Naive thymus-derived CD4-positive, alpha-beta T cell (primary cell): Measurements from ENCODE around the gene MPRIP. TPM values are rescaled to one million over a fixed set of nuclear protein-coding genes. Genes with fewer than 3 reads are reported as not detected.

ENCODE experiments used
- ATAC-seq: fragments of 150-1000 bp; cut with Tn5 transposase; 2 replicates; pipeline ENCODE4 v1.10.0; 2021; ENCODE audit warnings: mild to moderate bottlenecking, moderate library complexity
- CTCF ChIA-PET: fragments of 350-600 bp; sonication (Branson Sonifier 250); formaldehyde crosslinking; loops from one replicate; lab custom pipeline; 2021; ENCODE audit warnings: antibody characterized with exemption; lab: Charles Lee
- POLR2A ChIA-PET: fragments of 350-600 bp; sonication (Branson Sonifier 250); formaldehyde crosslinking; loops from one replicate; lab custom pipeline; 2021; ENCODE audit warnings: antibody characterized with exemption, inconsistent platforms; lab: Charles Lee
- DNase-seq, 9 donors: peaks; one replicate each; pipeline versions ENCODE4 v3.0.0 to v3.0.0-alpha.2; 2020 to 2022; ENCODE audit warnings: mixed read lengths in 1 of 9
- H3K27ac ChIP-seq: one replicate; pipeline ENCODE4 v1.7.0; 2013; ENCODE audit warnings: mild to moderate bottlenecking, low read depth, low read length, moderate library complexity
- H3K27me3 ChIP-seq, 2 donors: one replicate each; pipeline ENCODE4 v1.7.0; 2013; ENCODE audit warnings: low read length in 2 of 2, mild to moderate bottlenecking in 2 of 2, moderate library complexity in 2 of 2; ENCODE audit not compliant: control insufficient read depth in 2 of 2, insufficient read depth in 2 of 2
- H3K36me3 ChIP-seq, 3 experiments: 1 replicate in 2 of 3; 2 replicates in 1 of 3; pipeline ENCODE4 v1.7.0; 2013; ENCODE audit warnings: low read length in 3 of 3, mild to moderate bottlenecking in 3 of 3, moderate library complexity in 1 of 3; ENCODE audit not compliant: insufficient read depth in 3 of 3, control insufficient read depth in 2 of 3
- H3K4me1 ChIP-seq, 2 donors: one replicate each; pipeline ENCODE4 v1.7.0; 2013; ENCODE audit warnings: low read length in 2 of 2, mild to moderate bottlenecking in 2 of 2, moderate library complexity in 1 of 2; ENCODE audit not compliant: control insufficient read depth in 2 of 2, insufficient read depth in 2 of 2
- H3K4me3 ChIP-seq: 2 replicates; pipeline ENCODE4 v1.7.0; 2013; ENCODE audit warnings: mild to moderate bottlenecking, low read length
- H3K9me3 ChIP-seq, 3 experiments: 1 replicate in 2 of 3; 2 replicates in 1 of 3; pipeline ENCODE4 v1.7.0; 2013; ENCODE audit warnings: low read length in 3 of 3; ENCODE audit not compliant: control insufficient read depth in 2 of 3
- H3K27ac Mint-ChIP-seq, 9 donors: one replicate each; pipeline ENCODE4 v1.8.0; 2020 to 2022; ENCODE audit warnings: mixed read lengths in 9 of 9, mild to moderate bottlenecking in 8 of 9, moderate library complexity in 5 of 9, inconsistent platforms in 2 of 9
- H3K27me3 Mint-ChIP-seq, 5 donors: one replicate each; pipeline ENCODE4 v1.8.0; 2021 to 2022; ENCODE audit warnings: mixed read lengths in 5 of 5, mild to moderate bottlenecking in 1 of 5
- H3K36me3 Mint-ChIP-seq, 5 donors: one replicate each; pipeline ENCODE4 v1.8.0; 2020 to 2022; ENCODE audit warnings: mixed read lengths in 5 of 5, mild to moderate bottlenecking in 3 of 5, inconsistent platforms in 1 of 5
- H3K4me1 Mint-ChIP-seq, 7 donors: one replicate each; pipeline ENCODE4 v1.8.0; 2020 to 2022; ENCODE audit warnings: mixed read lengths in 7 of 7, mild to moderate bottlenecking in 3 of 7, inconsistent platforms in 1 of 7
- H3K4me3 Mint-ChIP-seq, 10 donors: one replicate each; pipeline ENCODE4 v1.8.0; 2020 to 2022; ENCODE audit warnings: mild to moderate bottlenecking in 10 of 10, mixed read lengths in 10 of 10, moderate library complexity in 6 of 10, inconsistent platforms in 2 of 10
- H3K9me3 Mint-ChIP-seq, 11 donors: one replicate each; pipeline ENCODE4 v1.8.0; 2020 to 2022; ENCODE audit warnings: mixed read lengths in 11 of 11, mild to moderate bottlenecking in 4 of 11, inconsistent platforms in 1 of 11, moderate library complexity in 1 of 11
- intact Hi-C, 2 donors: fragments of 100-400 bp; cut with micrococcal nuclease; formaldehyde crosslinking; loops; one replicate each; pipeline ENCODE4 v1.15.1; 2023
- polyA plus RNA-seq, 2 donors: library from polyadenylated mRNA; unstranded; fragments of 300-500 nt; fragmentation: Illumina TruSeq; gene quantifications; one replicate each; pipeline ENCODE4 v1.2.3, GENCODE V29; 2021
- total RNA-seq, 6 experiments: library from RNA in 5 of 6; stranded (reverse) in 5 of 6; gene quantifications; 1 replicate in 5 of 6; 2 replicates in 1 of 6; pipeline ENCODE4 v1.2.3 and lab custom pipeline; 2021 to 2026

The MPRIP gene
- total and polyA plus RNA-seq, 7 experiments from 2014 or later, result 18.6 to 259 (median 196) TPM

DNA sequence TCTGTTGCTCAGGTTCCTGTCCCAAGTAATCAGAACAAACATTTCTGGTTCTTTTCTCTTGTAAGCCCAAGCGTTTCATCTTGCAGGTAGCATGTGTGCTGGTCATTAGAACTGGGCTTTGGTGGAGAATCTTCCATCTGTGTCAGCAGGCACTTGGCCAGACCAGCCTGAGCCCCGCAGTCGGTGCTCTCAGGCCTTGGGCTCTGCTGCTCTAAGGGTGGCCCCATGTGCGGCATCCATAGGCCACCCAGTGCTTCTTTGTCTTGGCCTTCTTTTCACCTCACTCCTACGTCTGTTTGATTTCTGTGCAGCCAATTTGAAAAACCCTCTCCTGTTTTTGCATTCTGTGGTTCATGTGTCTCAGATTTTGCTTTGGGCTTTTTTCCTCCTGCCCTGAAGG lies 112.3 kb downstream of the MPRIP start:
- intact Hi-C loops, result loop anchor here in 1 of 2 donors (10.0 kb wide), 1 partner anchor 50 kb away; the partner anchor contains the start of gene PLD6

GRCh38 chr17:17154981-17155380 lies 112.7 kb downstream of the MPRIP start:
- peaks cover 32 to 46% (median 42%) of the 10 kb centered on the region in 7 donors for H3K4me1 Mint-ChIP-seq
- Histone ChIP-seq H3K9me3 (no peaks in the 10 kb centered on the region), H3K27ac (peak overlapping the region; percentile 46), H3K4me1 (peaks cover 13 to 40% of the 10 kb centered on the region in 2 donors), H3K27me3 (no peaks in the 10 kb centered on the region), H3K36me3 (peaks cover 4 to 83% (median 12%) of the 10 kb centered on the region in 3 experiments), H3K4me3 (no peak overlapping the region)
- ATAC-seq (peak; percentile 33), DNase-seq (no peak)
- POLR2A ChIA-PET, result interaction anchor here (1.0 to 1.4 kb wide), 2 partner anchors 23 to 27 kb away, joined by 3 to 4 read pairs; no protein-coding TSS in a partner anchor
- H3K9me3 Mint-ChIP-seq, result no peaks in the 10 kb centered on the region
- H3K27ac Mint-ChIP-seq, result peak overlapping the region; percentile 56 to 95 (median 85)
- CTCF ChIA-PET, result interaction anchor here (0.5 to 1.2 kb wide), 4 partner anchors 25 to 158 kb away, joined by 3 to 4 read pairs (median 3); no protein-coding TSS in a partner anchor
- intact Hi-C loops, result loop anchor here (1.0 to 10.0 kb wide), 5 partner anchors 21 to 158 kb away; partner anchors contain the start of genes FLCN (in 1 of the 2) and PLD6 (in 1 of the 2)
- H3K4me3 Mint-ChIP-seq, result peak overlapping the region in 9 of 10 donors; percentile 10 to 72 (median 53)
- peaks cover 16 to 56% (median 25%) of the 10 kb centered on the region in 5 donors for H3K36me3 Mint-ChIP-seq
- H3K27me3 Mint-ChIP-seq, result no peaks in the 10 kb centered on the region

More for the DNA sequence above, 112.3 kb downstream of the MPRIP start:
- peak overlapping the region; percentile 52 for H3K27ac ChIP-seq
- H3K27me3 Mint-ChIP-seq, result no peaks in the 10 kb centered on the region
- ATAC-seq, result no peak
- H3K9me3 Mint-ChIP-seq, result no peaks in the 10 kb centered on the region
- H3K4me3 ChIP-seq, result no peak overlapping the region
- H3K4me3 Mint-ChIP-seq, result peak overlapping the region in 9 of 10 donors; percentile 10 to 72 (median 53)
- DNase-seq, result no peak
- H3K36me3 ChIP-seq, result peaks cover 4 to 79% (median 15%) of the 10 kb centered on the region in 3 experiments
- peak overlapping the region; percentile 56 to 95 (median 85) for H3K27ac Mint-ChIP-seq
- no peaks in the 10 kb centered on the region for H3K9me3 ChIP-seq
- peaks cover 32 to 49% (median 42%) of the 10 kb centered on the region in 7 donors for H3K4me1 Mint-ChIP-seq
- H3K36me3 Mint-ChIP-seq, result peaks cover 14 to 57% (median 26%) of the 10 kb centered on the region in 5 donors
- peaks cover 13 to 40% of the 10 kb centered on the region in 2 donors for H3K4me1 ChIP-seq
- ChIA-PET POLR2A (interaction anchor here (1.4 kb wide), 2 partner anchors 28 kb away, joined by 4 read pairs; no protein-coding TSS in a partner anchor), CTCF (no interaction called here)
- H3K27me3 ChIP-seq, result no peaks in the 10 kb centered on the region

DNA sequence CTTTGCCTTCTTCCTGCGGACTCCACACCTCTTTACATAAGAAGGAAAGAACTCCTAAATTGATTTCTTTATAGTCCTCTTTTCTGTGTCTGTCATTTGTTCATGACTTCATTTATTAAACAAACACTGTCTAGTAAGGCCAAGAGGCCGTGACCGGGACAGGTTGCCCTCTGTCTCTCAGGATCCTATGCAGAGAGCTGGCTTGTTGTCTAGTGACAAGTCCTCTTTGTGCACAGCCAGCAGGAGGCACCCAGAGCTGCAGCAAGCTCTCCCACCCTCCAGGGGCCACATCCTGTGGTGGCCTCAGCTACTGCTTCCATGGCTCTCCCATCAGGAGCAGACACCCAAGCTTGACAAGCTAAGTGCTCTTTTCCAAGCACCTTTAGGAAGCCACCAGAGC lies 113.3 kb downstream of the MPRIP start:
- ChIA-PET CTCF (interaction anchor here (0.5 to 1.2 kb wide), 7 partner anchors 24 to 161 kb away, joined by 3 to 4 read pairs (median 3); no protein-coding TSS in a partner anchor), POLR2A (interaction anchor here (1.0 to 1.4 kb wide), 2 partner anchors 22 to 27 kb away, joined by 3 to 4 read pairs; no protein-coding TSS in a partner anchor)
- Mint-ChIP-seq H3K9me3 (no peaks in the 10 kb centered on the region), H3K36me3 (peaks cover 16 to 50% (median 21%) of the 10 kb centered on the region in 5 donors), H3K4me1 (peaks cover 31 to 45% (median 40%) of the 10 kb centered on the region in 7 donors), H3K27ac (peak overlapping the region; percentile 25 to 87 (median 75)), H3K4me3 (peak overlapping the region in 7 of 10 donors; percentile 17 to 65 (median 42)), H3K27me3 (no peaks in the 10 kb centered on the region)
- DNase-seq (peak in 3 of 9 donors; percentile 22 to 45 (median 38)), ATAC-seq (no peak)
- Histone ChIP-seq H3K9me3 (no peaks in the 10 kb centered on the region), H3K36me3 (peaks cover 4 to 88% (median 9%) of the 10 kb centered on the region in 3 experiments), H3K27me3 (no peaks in the 10 kb centered on the region), H3K4me1 (peaks cover 13 to 40% of the 10 kb centered on the region in 2 donors), H3K27ac (no peak overlapping the region), H3K4me3 (no peak overlapping the region)
- intact Hi-C loops, result loop anchor here (1.0 to 10.0 kb wide), 5 partner anchors 21 to 158 kb away; partner anchors contain the start of genes FLCN (in 1 of the 2) and PLD6 (in 1 of the 2)

DNA sequence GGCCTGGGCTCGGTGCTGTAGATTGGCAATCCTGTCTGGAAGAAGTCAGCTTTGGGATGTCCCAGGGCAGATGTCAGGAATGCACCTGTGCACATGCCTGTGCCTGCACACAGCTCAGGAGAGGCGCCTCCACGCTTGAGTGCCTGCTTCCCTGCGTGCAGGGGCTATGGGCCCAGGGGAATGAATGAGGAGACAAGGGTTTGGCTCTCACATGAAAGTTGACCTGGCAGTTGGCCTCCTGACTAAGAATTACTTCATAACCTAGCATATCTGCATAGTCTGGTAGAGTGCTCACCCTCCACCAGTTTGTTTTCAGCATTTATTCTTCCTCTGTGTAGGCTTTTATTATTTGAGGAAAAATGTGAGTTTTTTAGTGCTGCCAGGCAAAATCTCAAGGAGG lies 113.8 kb downstream of the MPRIP start:
- ATAC-seq (no peak), DNase-seq (no peak)
- Histone ChIP-seq H3K9me3 (no peaks in the 10 kb centered on the region), H3K27me3 (no peaks in the 10 kb centered on the region), H3K4me3 (no peak overlapping the region), H3K4me1 (peaks cover 13 to 40% of the 10 kb centered on the region in 2 donors), H3K27ac (no peak overlapping the region), H3K36me3 (peaks cover 5 to 89% (median 14%) of the 10 kb centered on the region in 3 experiments)
- CTCF ChIA-PET, result interaction anchor here (0.7 to 1.2 kb wide), 6 partner anchors 24 to 160 kb away, joined by 3 read pairs; no protein-coding TSS in a partner anchor
- Mint-ChIP-seq H3K4me3 (no peak overlapping the region), H3K27ac (no peak overlapping the region), H3K9me3 (no peaks in the 10 kb centered on the region), H3K36me3 (peaks cover 18 to 50% (median 21%) of the 10 kb centered on the region in 5 donors), H3K4me1 (peaks cover 31 to 45% (median 39%) of the 10 kb centered on the region in 7 donors), H3K27me3 (no peaks in the 10 kb centered on the region)
- POLR2A ChIA-PET, result interaction anchor here (1.0 to 1.4 kb wide), 2 partner anchors 22 to 26 kb away, joined by 3 to 4 read pairs; no protein-coding TSS in a partner anchor
- intact Hi-C loops, result loop anchor here in 1 of 2 donors (10.0 kb wide), 1 partner anchor 49 kb away; the partner anchor contains the start of gene PLD6

DNA sequence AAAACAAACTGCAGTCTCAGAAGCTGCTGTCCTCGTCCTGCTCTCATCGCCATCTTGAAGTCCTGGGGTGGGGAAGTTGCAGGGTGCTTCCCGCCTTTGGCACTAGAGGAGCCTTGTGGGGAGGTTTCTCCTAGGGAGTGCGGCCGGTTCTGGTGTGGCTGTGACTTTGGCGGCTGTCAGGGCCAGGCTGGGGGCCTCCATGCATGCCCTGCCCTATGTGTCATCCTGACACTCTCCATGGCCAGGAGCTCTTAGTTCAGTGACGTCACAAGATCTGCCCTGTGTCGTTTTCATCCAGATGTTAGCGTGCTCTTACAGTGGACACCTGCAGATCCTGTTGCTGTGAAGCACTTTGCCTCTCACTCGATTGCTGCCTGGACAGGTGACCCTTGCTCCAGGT lies 114.3 kb downstream of the MPRIP start:
- Histone ChIP-seq H3K4me3 (no peak overlapping the region), H3K27me3 (no peaks in the 10 kb centered on the region), H3K9me3 (no peaks in the 10 kb centered on the region), H3K27ac (no peak overlapping the region), H3K4me1 (peaks cover 13 to 40% of the 10 kb centered on the region in 2 donors), H3K36me3 (peaks cover 9 to 89% (median 17%) of the 10 kb centered on the region in 3 experiments)
- ATAC-seq (no peak), DNase-seq (no peak)
- Mint-ChIP-seq H3K27me3 (no peaks in the 10 kb centered on the region), H3K4me3 (no peak overlapping the region), H3K4me1 (peaks cover 30 to 44% (median 39%) of the 10 kb centered on the region in 7 donors), H3K27ac (peak overlapping the region in 3 of 9 donors; percentile 32 to 62 (median 49)), H3K36me3 (peaks cover 18 to 51% (median 22%) of the 10 kb centered on the region in 5 donors), H3K9me3 (no peaks in the 10 kb centered on the region)
- intact Hi-C loops, result loop anchor here in 1 of 2 donors (10.0 kb wide), 1 partner anchor 48 kb away; the partner anchor contains the start of gene PLD6
- POLR2A ChIA-PET, result no interaction called here
- CTCF ChIA-PET, result interaction anchor here (0.7 to 1.1 kb wide), 3 partner anchors 28 to 91 kb away, joined by 3 read pairs; no protein-coding TSS in a partner anchor

DNA sequence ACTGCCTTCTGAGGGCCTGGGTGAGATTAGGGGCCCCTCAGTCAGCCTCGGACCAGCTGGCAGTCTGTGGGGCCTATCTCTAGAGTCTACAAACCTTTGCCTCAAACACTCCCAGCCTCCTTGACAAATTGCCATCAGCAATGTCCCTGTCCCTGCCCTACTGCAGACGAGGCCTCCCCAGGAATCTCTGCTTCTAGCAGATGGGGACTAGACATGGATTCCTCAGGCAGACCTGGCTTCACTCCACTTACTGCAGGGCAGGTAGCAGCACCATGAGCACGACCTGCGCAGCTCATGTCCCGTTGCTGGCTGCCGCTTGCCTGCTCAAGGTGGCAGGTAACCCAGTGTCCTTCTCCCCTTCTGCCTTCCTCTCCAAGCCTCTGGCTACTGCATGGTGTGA lies 114.8 kb downstream of the MPRIP start:
- ATAC-seq (no peak), DNase-seq (no peak)
- Histone ChIP-seq H3K4me3 (no peak overlapping the region), H3K9me3 (no peaks in the 10 kb centered on the region), H3K36me3 (peaks cover 13 to 91% (median 20%) of the 10 kb centered on the region in 3 experiments), H3K4me1 (peaks cover 13 to 38% of the 10 kb centered on the region in 2 donors), H3K27ac (no peak overlapping the region), H3K27me3 (no peaks in the 10 kb centered on the region)
- POLR2A ChIA-PET, result interaction anchor here (1.7 kb wide), 1 partner anchor 21 kb away, joined by 3 read pairs; no protein-coding TSS in a partner anchor
- intact Hi-C loops, result loop anchor here in 1 of 2 donors (10.0 kb wide), 1 partner anchor 48 kb away; the partner anchor contains the start of gene PLD6
- no peaks in the 10 kb centered on the region for H3K9me3 Mint-ChIP-seq
- no peak overlapping the region for H3K4me3 Mint-ChIP-seq
- peaks cover 16 to 54% (median 22%) of the 10 kb centered on the region in 5 donors for H3K36me3 Mint-ChIP-seq
- no peaks in the 10 kb centered on the region for H3K27me3 Mint-ChIP-seq
- peak overlapping the region in 3 of 9 donors; percentile 32 to 67 (median 62) for H3K27ac Mint-ChIP-seq
- CTCF ChIA-PET, result interaction anchor here (0.7 kb wide), 1 partner anchor 28 kb away, joined by 3 read pairs; no protein-coding TSS in a partner anchor
- peaks cover 27 to 44% (median 38%) of the 10 kb centered on the region in 7 donors for H3K4me1 Mint-ChIP-seq
